ENCODE results near the gene PRAMEF11.
"Not testable (repeated sequence)": the region's sequence is repeated elsewhere in the genome, so short reads cannot be mapped to it uniquely, and the experiment has no call there.

Gene PRAMEF11

GRCh38 chr1:12831310-12831709 is at the start of gene PRAMEF11:
Gene PRAMEF11 (minus strand): TSS chr1:12831410. CDS start chr1:12828789, 2,621 bp downstream.
- DNase-seq (ENCODE audit: low spot score): not testable (repeated sequence)

- not testable (repeated sequence) for DNase-seq (ENCODE audit: low spot score)
Measured at GRCh38 chr1:12878453-12878852, 47.2 kb upstream of the PRAMEF11 start.

- not testable (repeated sequence) for DNase-seq (ENCODE audit: low spot score)
Measured at GRCh38 chr1:12863131-12863880, 32.1 kb upstream of the PRAMEF11 start.

GRCh38 chr1:12856786-12857185 is 25.6 kb upstream of the PRAMEF11 start, which contains the start of gene PRAMEF2:
Gene PRAMEF2 (plus strand): TSS chr1:12857086. CDS start chr1:12859010, 1,924 bp downstream.
- not testable (repeated sequence) for DNase-seq (ENCODE audit: low spot score)

- no peak for DNase-seq (ENCODE audit: low spot score)
Measured at GRCh38 chr1:12851779-12852178, 20.6 kb upstream of the PRAMEF11 start.

- not testable (repeated sequence) for DNase-seq (ENCODE audit: low spot score)
Measured at GRCh38 chr1:12848620-12849019, 17.4 kb upstream of the PRAMEF11 start, which contains the start of gene HNRNPCL1. Gene HNRNPCL1 (minus strand): TSS chr1:12848720. CDS start chr1:12848289, 431 bp downstream.

- not testable (repeated sequence) for DNase-seq (ENCODE audit: low spot score)
Measured at GRCh38 chr1:12833251-12833650, 2.0 kb upstream of the PRAMEF11 start.

- not testable (repeated sequence) for DNase-seq (ENCODE audit: low spot score)
Measured at GRCh38 chr1:12819061-12819460, 12.1 kb downstream of the PRAMEF11 start.

GRCh38 chr1:12811409-12811784 is 19.8 kb downstream of the PRAMEF11 start:
- DNase-seq (ENCODE audit: low spot score): no peak

GRCh38 chr1:12810691-12811408 is 20.4 kb downstream of the PRAMEF11 start:
- no peak for DNase-seq (ENCODE audit: low spot score)

GRCh38 chr1:12809933-12810332 is 21.3 kb downstream of the PRAMEF11 start:
- DNase-seq (ENCODE audit: low spot score): no peak

- no peak for DNase-seq (ENCODE audit: low spot score)
Measured at GRCh38 chr1:12799730-12800129, 31.5 kb downstream of the PRAMEF11 start.

GRCh38 chr1:12798911-12799310 is 32.3 kb downstream of the PRAMEF11 start:
- DNase-seq (ENCODE audit: low spot score): no peak

GRCh38 chr1:12791097-12791496 is 40.1 kb downstream of the PRAMEF11 start, which contains the start of gene PRAMEF1:
Gene PRAMEF1 (plus strand): TSS chr1:12791397. CDS start chr1:12793228, 1,831 bp downstream.
- DNase-seq (ENCODE audit: low spot score): not testable (repeated sequence)

GRCh38 chr1:12784729-12785128 is 46.5 kb downstream of the PRAMEF11 start:
- not testable (repeated sequence) for DNase-seq (ENCODE audit: low spot score)

- DNase-seq (ENCODE audit: low spot score): not testable (repeated sequence)
Measured at GRCh38 chr1:12783783-12784182, 47.4 kb downstream of the PRAMEF11 start.

GRCh38 chr1:12781488-12781887 is 49.7 kb downstream of the PRAMEF11 start:
- DNase-seq (ENCODE audit: low spot score): not testable (repeated sequence)

GRCh38 chr1:12778907-12779306 is 52.3 kb downstream of the PRAMEF11 start:
- DNase-seq (ENCODE audit: low spot score): no peak

GRCh38 chr1:12778061-12778460 is 53.1 kb downstream of the PRAMEF11 start:
- DNase-seq (ENCODE audit: low spot score): no peak

- DNase-seq (ENCODE audit: low spot score): no peak
Measured at GRCh38 chr1:12776801-12777557, 54.2 kb downstream of the PRAMEF11 start.

GRCh38 chr1:12775443-12775842 is 55.8 kb downstream of the PRAMEF11 start:
- no peak for DNase-seq (ENCODE audit: low spot score)

GRCh38 chr1:12774801-12775345 is 56.3 kb downstream of the PRAMEF11 start:
- no peak for DNase-seq (ENCODE audit: low spot score)

Data from globus pallidus (tissue), 1 donor.